GM12874 (cell line): ENCODE results near the gene SLC2A9.

Source experiments
- TF ChIP-seq, protein P1 (sequence below): IDR thresholded peaks from 2 replicates; pipeline ENCODE4 v1.5.1; 2011; ENCODE audit warnings: low read depth, mild to moderate bottlenecking, control low read depth, low read length, moderate library complexity; ENCODE audit not compliant: insufficient read depth

The SLC2A9 gene

DNA sequence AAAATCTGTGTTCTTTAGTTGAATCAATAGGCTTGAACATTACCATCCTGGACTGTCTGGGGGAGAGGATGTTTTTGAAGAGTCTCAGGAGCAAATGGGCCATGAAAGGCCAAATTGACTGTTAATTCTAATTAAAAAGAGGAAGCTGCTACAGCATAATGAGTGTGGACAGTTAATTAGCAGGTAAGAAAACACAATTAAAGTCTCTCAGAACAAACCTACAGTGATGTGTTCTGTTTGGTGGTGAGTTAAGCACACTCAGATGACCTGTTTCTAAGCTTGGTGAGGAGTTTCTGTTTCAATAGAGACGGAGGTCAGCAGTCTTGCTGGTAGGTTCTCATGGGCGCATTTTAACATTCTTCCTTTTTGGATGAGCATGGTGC lies 171.8 kb downstream of the SLC2A9 start:
- TF ChIP-seq, protein P1, sequence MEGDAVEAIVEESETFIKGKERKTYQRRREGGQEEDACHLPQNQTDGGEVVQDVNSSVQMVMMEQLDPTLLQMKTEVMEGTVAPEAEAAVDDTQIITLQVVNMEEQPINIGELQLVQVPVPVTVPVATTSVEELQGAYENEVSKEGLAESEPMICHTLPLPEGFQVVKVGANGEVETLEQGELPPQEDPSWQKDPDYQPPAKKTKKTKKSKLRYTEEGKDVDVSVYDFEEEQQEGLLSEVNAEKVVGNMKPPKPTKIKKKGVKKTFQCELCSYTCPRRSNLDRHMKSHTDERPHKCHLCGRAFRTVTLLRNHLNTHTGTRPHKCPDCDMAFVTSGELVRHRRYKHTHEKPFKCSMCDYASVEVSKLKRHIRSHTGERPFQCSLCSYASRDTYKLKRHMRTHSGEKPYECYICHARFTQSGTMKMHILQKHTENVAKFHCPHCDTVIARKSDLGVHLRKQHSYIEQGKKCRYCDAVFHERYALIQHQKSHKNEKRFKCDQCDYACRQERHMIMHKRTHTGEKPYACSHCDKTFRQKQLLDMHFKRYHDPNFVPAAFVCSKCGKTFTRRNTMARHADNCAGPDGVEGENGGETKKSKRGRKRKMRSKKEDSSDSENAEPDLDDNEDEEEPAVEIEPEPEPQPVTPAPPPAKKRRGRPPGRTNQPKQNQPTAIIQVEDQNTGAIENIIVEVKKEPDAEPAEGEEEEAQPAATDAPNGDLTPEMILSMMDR = no peak

DNA sequence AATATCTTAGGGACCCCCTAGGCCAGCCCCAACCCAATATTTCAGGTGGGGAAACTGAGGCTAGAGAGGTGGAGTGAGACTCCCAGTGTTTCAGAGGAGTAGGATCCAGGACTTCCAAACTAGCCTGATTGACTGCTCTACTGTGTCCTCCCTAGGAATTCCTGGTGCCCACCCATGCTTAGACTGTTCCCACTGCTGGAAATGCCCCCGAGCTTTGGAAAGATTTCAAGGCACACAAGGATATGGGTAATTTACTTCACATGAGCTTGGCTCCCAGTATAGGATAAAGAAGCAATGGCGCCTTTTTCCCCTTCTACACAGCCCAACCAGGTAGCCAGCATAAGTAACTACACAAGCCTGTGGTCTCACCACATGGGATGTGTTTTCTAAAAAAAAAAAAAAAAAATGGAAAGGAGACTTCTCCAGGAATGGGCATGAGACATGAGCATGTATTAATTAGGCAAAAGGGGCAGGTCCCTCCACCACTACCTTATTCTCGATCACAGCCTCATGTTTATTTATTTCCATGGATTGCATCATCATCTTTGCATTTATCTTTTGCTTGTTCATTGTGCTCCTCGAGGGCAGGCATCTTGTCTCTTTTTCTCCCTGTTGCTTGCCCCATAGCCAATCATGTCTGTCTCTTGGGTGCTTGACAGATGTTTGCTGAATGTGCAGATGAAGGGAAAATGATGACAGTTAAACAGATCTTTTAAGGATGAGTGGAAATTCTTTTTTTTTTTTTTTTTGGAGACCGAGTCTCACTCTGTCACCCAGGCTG lies 173.1 kb downstream of the SLC2A9 start:
- TF ChIP-seq, protein P1 = no peak

DNA sequence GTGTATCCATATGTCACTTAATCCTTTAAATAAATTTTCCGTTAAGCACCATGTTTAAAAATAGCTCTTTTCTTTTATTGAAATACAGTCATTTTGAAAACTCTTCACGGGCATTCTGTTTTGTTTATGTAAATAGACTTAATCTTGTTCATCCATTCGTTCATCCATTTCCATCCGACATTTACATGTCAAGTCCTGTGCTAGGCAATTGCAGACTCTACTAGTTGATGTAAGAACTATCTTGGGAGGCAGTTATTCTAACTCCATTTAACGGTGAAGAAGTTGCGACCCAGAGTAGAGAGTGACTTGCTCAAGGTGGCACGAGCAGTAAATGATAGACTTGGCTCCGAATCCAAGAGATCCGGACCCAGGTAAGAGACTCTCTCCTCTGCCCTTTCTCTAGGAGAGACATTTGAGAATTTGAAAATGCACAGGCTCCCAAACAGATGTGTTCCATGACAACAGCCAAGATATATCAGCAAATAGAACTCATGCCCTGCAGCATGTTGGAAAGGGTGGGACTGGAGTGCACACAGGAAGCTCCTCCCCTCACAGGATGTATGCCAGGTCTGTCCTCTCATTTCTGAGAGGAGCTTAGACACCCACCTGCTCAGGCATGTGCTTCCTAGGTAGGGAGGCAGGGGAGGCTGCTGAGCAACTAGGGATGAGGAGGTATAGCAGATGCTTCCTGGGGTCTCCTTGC lies 175.4 kb downstream of the SLC2A9 start:
- TF ChIP-seq, protein P1 = no peak

DNA sequence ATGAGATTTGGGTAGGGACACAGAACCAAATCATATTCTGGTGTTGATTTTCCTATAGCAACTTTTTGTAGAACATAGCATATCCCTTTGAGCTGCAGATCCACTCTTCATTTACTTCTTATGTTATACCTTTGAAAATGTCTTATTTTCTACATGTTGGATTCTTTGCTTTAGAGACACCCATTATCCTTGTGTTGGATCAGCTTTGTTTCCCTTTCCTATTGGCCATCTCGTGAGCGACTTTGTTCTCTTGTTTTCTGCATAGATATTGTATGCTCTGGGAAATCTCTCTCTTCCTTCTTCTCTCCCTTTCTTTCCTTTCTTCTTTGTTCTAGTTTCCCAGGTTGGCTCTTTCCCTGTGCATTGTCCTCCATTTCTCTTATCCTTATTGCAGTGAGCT lies 180.2 kb downstream of the SLC2A9 start:
- TF ChIP-seq, protein P1 = no peak

DNA sequence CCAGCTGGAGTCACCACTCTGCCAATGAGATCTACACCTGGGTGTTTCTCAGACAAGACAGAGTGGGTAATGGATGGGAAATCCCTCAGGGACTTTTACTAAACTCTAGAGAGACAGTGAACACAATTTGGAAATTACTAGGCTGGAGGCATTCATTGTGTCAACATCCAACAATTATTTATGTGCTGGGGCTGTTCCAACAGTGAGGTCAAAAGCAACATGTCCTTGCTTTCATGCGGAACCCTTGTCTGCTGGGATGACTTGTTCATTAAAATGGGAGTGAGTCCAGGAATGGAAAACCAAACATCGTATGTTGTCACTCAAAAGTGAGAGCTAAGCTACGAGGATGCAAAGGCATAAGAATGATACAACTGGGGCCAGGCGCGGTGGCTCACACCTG lies 185.9 kb downstream of the SLC2A9 start:
- TF ChIP-seq, protein P1 = no peak

DNA sequence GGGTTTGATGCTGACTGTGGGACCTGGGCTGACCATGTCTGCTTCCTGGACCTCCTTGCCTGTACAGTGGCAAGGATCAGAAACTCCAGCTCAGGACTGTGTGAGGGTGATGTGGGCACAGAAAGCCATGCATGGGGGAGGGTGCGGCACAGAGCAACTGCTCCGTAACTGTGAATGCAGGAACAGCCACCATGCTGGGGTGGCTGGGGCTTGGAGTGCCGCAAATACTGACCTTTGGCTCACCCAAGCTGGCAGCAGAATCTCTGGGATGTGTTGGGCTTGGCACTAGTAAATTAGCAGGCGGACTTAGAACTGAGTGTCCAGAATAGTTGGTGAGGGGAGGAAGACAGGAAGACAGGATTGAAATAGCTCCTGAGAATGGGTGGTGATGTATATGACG lies 187.9 kb downstream of the SLC2A9 start:
- TF ChIP-seq, protein P1 = no peak

DNA sequence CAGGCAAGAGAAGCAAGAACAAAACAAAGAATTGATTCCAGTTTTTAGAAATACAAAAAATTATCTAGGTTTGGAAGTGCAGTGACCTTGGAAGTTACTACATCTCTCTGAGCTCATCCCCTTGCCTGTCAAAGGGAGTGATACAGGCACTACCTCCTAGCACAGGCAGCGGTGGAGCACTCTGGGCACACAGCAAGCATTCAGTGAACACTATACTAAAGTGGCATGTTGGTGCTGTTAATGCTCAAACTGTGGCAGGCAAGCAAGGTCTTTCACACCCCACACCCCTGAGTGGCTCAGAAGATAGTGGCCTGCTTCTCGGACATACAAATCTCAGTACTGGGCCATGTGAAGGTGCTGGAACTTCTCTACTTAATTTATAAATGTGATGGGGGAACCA lies 188.7 kb downstream of the SLC2A9 start:
- TF ChIP-seq, protein P1 = no peak
